GM12801 (cell line): Measurements from ENCODE around the gene LRIF1.

Experiments
- CTCF ChIP-seq: IDR thresholded peaks from one replicate; pipeline ENCODE4 v1.5.1; 2011; ENCODE audit warnings: control low read depth; ENCODE audit not compliant: insufficient read length; ENCODE audit errors: extremely low read depth

Gene LRIF1

GRCh38 chr1:110963691-110964454, at the start of gene LRIF1:
Gene LRIF1 (minus strand): TSS chr1:110963922. CDS start chr1:110963688, 234 bp downstream.
- TF ChIP-seq CTCF = no peak

- no peak for TF ChIP-seq CTCF
Observed at GRCh38 chr1:111008031-111008430, 44.3 kb upstream of the LRIF1 start.

- TF ChIP-seq CTCF = no peak
Observed at GRCh38 chr1:111006556-111006955, 42.8 kb upstream of the LRIF1 start.

- TF ChIP-seq CTCF = no peak
Observed at GRCh38 chr1:110990541-110990940, 26.8 kb upstream of the LRIF1 start.

GRCh38 chr1:110986407-110986891, 22.7 kb upstream of the LRIF1 start:
- TF ChIP-seq CTCF = no peak

GRCh38 chr1:110982320-110982719, 18.6 kb upstream of the LRIF1 start:
- TF ChIP-seq CTCF = no peak

GRCh38 chr1:110979154-110979553, 15.4 kb upstream of the LRIF1 start:
- TF ChIP-seq CTCF = no peak
